Nephron progenitor cell (in vitro differentiated cells): Measurements from ENCODE around the gene GAMT.

Experiments
- DNase-seq: peaks from one replicate; pipeline ENCODE4 v3.0.0; 2021
- H3K27ac Mint-ChIP-seq: 2 replicates; pipeline ENCODE4 v1.8.0; 2021; ENCODE audit warnings: mild to moderate bottlenecking, moderate library complexity, mixed read lengths
- H3K27me3 Mint-ChIP-seq: 2 replicates; pipeline ENCODE4 v1.8.0; 2021; ENCODE audit warnings: mild to moderate bottlenecking, low read depth, mixed read lengths; ENCODE audit not compliant: poor library complexity
- H3K36me3 Mint-ChIP-seq: 2 replicates; pipeline ENCODE4 v1.8.0; 2021; ENCODE audit warnings: low read depth, mixed read lengths
- H3K4me1 Mint-ChIP-seq: 2 replicates; pipeline ENCODE4 v1.8.0; 2021; ENCODE audit warnings: mixed read lengths
- H3K4me3 Mint-ChIP-seq: 2 replicates; pipeline ENCODE4 v1.8.0; 2021; ENCODE audit warnings: mild to moderate bottlenecking, moderate library complexity, mixed read lengths
- H3K9me3 Mint-ChIP-seq: 2 replicates; pipeline ENCODE4 v1.8.0; 2021; ENCODE audit warnings: mild to moderate bottlenecking, moderate library complexity, mixed read lengths
- TF ChIP-seq, protein P1 (sequence below): fragments of 200-600 bp; sonication (generic); IDR thresholded peaks from 2 replicates; pipeline ENCODE4 v1.5.0; 2021; ENCODE audit warnings: antibody characterized with exemption

GAMT gene

DNA sequence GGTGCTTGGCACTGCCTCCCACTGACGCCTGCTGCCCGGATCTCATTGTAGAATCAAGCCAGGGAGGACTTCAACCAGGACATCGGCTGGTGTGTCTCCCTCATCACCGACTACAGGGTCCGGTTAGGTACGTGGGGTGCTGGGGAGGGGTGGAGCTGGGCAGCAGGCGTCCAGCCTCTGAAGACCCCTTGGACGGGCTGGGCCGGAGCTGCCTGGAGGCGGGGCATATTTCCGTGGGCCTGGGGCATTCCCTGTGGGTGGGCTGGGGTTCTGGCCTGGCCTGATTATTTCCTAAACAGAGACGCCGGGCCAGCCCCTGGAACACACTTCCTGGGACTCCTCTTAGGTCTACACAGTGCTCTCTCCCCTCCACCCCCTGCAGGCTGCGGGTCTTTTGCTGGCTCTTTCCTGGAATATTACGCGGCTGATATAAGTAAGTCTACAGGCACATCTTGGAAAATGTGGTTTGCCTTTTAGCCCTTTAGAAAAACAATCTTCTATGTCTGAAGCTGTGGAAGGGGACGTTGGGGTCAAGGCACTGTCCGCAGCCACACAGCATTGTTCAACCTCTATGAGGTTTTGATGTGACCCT lies 32.0 kb downstream of the GAMT start:
- no peaks in the 10 kb centered on the region for H3K9me3 Mint-ChIP-seq
- H3K36me3 Mint-ChIP-seq, result peaks cover 55% of the 10 kb centered on the region
- H3K4me1 Mint-ChIP-seq, result peaks cover 37% of the 10 kb centered on the region

DNA sequence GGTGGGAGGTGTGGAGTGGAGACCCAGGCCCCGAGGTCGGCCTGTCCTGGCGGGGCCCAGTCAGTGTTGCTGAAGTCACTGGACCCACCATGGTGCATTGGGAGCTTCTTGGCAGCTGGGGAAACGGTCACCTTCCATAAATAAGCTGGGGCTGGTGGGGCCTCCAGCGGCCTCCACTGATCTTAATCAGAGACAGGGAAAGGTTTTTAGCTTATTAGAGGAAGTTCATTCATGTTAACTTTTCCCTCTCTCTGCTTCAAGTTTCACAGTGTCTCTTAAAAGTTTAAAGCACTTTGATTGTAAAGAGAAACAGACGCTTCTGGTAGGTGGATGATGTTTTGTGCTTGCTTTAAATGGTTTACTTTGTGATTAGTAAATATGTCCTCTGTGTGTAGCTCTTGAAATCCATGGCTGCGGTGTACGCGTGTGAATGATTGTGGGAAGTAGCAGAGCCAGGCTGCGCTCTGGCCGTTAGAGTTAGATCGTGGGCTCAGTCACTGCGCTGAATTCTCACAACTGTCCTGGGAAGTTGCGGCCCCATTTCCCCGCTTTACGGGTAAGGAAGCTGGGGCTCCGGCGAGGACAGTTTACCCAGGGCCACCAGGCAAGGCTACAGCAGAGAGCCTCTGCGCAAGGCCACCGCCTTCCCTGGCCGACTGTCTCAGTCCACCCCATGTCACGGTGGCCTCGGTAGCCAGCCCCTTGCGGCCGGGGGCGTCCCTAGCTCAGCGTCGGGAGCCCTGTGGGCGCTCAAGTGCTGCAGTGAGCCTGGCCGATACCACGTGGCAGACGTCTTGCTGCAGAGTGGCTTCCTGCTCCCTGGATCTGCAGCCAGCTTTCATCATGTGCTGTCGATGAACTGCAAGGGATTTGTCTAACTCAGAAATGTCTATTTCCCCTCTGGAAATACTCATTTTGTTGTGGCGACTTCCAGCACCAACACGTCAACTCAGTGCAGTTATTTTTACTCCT lies 34.2 kb downstream of the GAMT start:
- Mint-ChIP-seq H3K27ac (no peak overlapping the region), H3K36me3 (peaks cover 64% of the 10 kb centered on the region), H3K9me3 (no peaks in the 10 kb centered on the region), H3K4me3 (no peak overlapping the region), H3K27me3 (no peaks in the 10 kb centered on the region), H3K4me1 (peaks cover 43% of the 10 kb centered on the region)
- no peak for DNase-seq
- TF ChIP-seq, protein P1, sequence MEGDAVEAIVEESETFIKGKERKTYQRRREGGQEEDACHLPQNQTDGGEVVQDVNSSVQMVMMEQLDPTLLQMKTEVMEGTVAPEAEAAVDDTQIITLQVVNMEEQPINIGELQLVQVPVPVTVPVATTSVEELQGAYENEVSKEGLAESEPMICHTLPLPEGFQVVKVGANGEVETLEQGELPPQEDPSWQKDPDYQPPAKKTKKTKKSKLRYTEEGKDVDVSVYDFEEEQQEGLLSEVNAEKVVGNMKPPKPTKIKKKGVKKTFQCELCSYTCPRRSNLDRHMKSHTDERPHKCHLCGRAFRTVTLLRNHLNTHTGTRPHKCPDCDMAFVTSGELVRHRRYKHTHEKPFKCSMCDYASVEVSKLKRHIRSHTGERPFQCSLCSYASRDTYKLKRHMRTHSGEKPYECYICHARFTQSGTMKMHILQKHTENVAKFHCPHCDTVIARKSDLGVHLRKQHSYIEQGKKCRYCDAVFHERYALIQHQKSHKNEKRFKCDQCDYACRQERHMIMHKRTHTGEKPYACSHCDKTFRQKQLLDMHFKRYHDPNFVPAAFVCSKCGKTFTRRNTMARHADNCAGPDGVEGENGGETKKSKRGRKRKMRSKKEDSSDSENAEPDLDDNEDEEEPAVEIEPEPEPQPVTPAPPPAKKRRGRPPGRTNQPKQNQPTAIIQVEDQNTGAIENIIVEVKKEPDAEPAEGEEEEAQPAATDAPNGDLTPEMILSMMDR, result no peak

More for the DNA sequence above, 32.0 kb downstream of the GAMT start:
- Mint-ChIP-seq H3K4me3 (no peak overlapping the region), H3K27ac (peak overlapping the region; percentile 72), H3K27me3 (no peaks in the 10 kb centered on the region)
- DNase-seq, result no peak
- TF ChIP-seq, protein P1, result no peak

DNA sequence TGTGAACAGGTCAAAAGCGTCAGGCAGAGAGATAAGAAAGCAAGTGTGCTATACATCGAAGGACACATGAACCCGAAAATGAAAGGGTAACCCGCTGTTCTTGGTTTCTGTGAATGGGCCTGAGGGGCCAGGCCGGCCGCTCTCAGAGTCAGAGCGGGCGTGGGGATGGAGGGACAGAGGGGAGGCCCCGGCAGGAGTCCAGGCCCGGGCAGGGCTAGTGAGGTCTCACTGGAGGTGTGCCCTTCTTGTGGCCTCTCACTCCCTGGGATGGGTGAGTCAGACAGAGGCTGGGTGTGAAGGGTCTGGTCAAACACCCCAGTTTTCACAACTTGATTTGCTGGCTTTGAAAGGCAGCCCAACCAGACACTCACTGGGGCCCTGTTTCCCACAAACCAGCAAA lies 35.0 kb downstream of the GAMT start:
- no peaks in the 10 kb centered on the region for H3K9me3 Mint-ChIP-seq
- TF ChIP-seq, protein P1, result no peak
- H3K36me3 Mint-ChIP-seq, result peaks cover 60% of the 10 kb centered on the region
- H3K4me1 Mint-ChIP-seq, result peaks cover 49% of the 10 kb centered on the region
- no peaks in the 10 kb centered on the region for H3K27me3 Mint-ChIP-seq
- H3K4me3 Mint-ChIP-seq, result no peak overlapping the region
- H3K27ac Mint-ChIP-seq, result no peak overlapping the region
- no peak for DNase-seq

DNA sequence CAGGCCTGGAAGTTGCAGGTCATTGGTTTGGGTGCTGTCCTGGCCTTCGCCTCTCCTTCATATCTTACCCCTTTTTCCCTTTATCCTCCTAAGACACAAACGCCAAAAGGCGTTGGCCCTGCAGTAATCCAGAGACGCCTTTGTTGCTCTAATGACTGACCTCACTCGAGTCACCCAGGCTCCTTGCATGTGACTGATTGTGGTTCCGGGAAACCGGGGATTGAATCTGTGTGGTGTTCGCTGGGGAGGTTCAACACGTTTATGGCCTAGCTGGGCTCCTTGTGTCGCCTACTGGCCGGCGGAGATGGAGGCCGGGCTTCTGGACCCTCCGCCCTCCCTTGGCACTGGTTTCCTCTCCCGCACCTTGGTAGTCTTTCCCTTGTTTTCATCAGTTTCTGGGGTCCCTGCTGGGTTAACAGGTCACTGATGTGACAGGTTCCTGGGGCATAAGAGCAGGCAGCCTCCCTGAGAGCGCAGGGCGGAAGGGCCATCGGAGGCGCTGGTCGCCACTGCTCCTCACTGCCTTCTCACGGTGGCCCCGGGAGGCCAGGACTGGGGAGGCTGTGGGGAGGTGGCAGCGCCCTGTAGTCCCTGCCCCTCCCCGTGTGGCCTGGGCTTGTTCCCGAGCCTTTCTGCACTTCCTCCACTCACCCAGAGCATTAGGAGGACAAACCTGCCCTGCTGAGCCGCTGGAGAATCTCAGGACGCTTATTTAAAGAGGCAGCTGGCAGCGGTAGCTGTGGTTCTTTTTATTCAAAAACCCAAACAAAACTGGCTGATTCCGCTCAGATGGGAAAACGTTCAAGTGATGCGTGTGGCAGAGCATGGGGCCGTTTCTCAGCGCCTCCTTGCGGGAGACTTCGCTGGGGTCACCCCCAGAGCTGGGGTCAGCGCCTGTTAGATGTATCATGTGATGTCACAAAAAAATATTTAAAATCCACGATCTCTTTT lies 35.7 kb downstream of the GAMT start:
- Mint-ChIP-seq H3K9me3 (no peaks in the 10 kb centered on the region), H3K4me1 (peaks cover 53% of the 10 kb centered on the region), H3K27me3 (no peaks in the 10 kb centered on the region), H3K4me3 (no peak overlapping the region), H3K27ac (peak overlapping the region; percentile 75), H3K36me3 (peaks cover 56% of the 10 kb centered on the region)
- DNase-seq, result no peak
- TF ChIP-seq, protein P1, result no peak

DNA sequence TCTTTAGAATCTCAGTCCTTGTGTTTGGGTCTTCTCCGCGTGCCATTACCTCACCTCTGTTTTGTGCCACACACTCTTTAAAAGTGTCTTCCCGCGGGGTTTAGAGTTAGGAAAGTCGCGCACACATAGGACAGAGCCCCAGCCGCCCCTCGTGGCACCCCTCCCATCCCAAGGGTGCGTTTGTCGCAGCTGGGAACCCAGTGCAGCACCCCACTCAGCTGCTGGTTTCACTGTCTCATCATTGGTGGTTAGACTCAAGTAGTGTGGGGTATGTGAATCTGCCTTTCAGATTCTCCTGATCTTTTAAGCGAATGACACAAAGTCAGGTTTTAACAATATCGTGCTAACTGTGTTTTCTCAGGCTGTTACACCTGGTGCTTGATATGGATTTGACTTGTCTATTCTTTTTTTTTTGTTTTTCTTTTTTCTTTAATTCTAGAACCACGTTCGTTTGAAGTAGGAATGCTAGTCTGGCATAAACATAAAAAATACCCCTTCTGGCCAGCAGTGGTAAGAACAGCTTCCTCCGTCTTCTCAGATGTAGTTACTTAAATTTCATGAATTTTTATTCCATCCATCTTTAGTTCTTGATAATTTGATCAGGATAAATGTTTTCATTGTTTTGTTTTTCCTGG lies 37.2 kb downstream of the GAMT start:
- TF ChIP-seq, protein P1, result peak; percentile 32
- Mint-ChIP-seq H3K4me3 (no peak overlapping the region), H3K9me3 (no peaks in the 10 kb centered on the region), H3K36me3 (peaks cover 59% of the 10 kb centered on the region), H3K27me3 (no peaks in the 10 kb centered on the region), H3K27ac (no peak overlapping the region), H3K4me1 (peaks cover 60% of the 10 kb centered on the region)
- no peak for DNase-seq
